ENCODE data around the gene LRRC38.
"Not testable (repeated sequence)": the region's sequence is repeated elsewhere in the genome, so short reads cannot be mapped to it uniquely, and the experiment has no call there.

Gene LRRC38

DNA sequence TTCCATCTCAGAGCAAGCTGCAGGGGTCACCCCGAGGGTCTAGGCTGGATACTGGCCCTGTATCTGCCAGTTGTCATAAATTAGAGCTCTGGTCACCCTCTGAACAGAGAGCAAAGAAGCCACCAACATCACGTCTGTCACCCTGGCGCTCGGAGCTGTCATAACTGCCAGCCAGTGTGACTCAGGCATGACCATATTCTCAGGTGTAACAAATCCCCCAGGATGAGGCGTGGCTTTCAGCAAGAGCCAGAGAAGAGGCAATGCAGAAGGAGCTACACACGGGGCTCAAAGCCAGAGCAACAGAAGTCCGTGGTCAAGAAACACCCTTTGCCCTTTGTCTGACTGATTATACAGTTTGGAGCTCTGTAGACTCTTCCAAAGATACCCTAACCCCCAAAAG, 63.6 kb downstream of the LRRC38 start:
- TF ChIP-seq, protein P1, sequence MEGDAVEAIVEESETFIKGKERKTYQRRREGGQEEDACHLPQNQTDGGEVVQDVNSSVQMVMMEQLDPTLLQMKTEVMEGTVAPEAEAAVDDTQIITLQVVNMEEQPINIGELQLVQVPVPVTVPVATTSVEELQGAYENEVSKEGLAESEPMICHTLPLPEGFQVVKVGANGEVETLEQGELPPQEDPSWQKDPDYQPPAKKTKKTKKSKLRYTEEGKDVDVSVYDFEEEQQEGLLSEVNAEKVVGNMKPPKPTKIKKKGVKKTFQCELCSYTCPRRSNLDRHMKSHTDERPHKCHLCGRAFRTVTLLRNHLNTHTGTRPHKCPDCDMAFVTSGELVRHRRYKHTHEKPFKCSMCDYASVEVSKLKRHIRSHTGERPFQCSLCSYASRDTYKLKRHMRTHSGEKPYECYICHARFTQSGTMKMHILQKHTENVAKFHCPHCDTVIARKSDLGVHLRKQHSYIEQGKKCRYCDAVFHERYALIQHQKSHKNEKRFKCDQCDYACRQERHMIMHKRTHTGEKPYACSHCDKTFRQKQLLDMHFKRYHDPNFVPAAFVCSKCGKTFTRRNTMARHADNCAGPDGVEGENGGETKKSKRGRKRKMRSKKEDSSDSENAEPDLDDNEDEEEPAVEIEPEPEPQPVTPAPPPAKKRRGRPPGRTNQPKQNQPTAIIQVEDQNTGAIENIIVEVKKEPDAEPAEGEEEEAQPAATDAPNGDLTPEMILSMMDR (IDR thresholded peaks at IDR 0.05; ENCODE audit: low read depth, low read length): no peak
- Histone ChIP-seq H3K9me3 (no peaks in the 10 kb centered on the region), H3K4me3 (ENCODE audit: low read depth, low read length) (no peak overlapping the region), H3K4me1 (no peaks in the 10 kb centered on the region), H3K36me3 (no peaks in the 10 kb centered on the region), H3K27me3 (no peaks in the 10 kb centered on the region)
- no peak for DNase-seq

DNA sequence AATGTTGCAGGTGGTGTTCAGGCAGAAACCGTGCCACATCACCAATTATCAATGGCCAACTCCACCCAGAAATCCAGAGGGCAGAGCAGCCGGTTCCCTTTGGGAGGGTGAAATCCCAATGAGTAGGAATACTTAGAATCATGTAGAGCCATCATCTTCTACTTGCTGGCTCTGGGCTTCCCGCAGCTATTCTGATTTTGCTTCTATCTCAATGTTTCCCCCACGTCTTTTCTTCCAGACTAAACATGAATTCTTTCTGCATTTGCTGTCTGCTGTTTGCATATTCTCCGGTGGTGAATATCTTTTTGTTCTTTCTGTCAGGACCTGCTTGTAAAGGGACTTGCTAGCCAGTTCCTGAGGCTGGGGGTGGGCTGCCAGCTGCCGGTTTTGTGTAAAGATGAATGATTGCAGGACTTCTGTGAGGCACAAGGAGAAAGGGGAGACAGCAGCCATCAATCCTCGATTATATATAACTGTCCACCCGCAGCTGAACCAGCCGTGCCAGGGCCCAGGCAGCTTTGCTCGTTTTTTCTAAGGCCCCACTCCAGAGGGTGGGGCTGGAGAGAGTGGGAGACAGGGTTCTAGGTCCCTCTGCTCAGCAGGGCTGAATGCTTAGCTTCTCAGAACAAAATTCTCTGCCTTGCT, 70.3 kb downstream of the LRRC38 start:
- Histone ChIP-seq H3K27me3 (no peaks in the 10 kb centered on the region), H3K9me3 (no peaks in the 10 kb centered on the region), H3K4me1 (no peaks in the 10 kb centered on the region), H3K4me3 (ENCODE audit: low read depth, low read length) (no peak overlapping the region), H3K36me3 (no peaks in the 10 kb centered on the region)
- TF ChIP-seq, protein P1 (IDR thresholded peaks at IDR 0.05; ENCODE audit: low read depth, low read length): no peak
- no peak for DNase-seq

DNA sequence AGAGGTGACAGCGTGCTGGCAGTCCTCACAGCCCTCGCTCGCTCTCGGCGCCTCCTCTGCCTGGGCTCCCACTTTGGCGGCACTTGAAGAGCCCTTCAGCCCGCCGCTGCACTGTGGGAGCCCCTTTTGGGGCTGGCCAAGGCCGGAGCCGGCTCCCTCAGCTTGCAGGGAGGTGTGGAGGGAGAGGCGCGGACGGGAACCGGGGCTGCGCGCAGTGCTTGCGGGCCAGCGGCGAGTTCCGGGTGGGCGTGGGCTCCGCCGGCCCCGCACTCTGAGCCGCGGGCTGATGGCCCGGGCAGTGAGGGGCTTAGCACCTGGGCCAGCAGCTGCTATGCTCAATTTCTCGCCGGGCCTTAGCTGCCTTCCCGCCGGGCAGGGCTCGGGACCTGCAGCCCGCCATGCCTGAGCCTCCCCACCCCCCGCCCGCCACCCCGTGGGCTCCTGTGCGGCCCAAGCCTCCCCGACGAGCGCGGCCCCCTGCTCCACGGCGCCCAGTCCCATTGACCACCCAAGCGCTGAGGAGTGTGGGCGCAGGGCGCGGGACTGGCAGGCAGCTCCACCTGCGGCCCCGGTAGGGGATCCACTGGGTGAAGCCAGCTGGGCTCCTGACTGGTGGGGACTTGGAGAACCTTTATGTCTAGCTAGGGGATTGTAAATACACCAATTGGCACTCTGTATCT, 74.6 kb downstream of the LRRC38 start:
- not testable (repeated sequence) for DNase-seq

DNA sequence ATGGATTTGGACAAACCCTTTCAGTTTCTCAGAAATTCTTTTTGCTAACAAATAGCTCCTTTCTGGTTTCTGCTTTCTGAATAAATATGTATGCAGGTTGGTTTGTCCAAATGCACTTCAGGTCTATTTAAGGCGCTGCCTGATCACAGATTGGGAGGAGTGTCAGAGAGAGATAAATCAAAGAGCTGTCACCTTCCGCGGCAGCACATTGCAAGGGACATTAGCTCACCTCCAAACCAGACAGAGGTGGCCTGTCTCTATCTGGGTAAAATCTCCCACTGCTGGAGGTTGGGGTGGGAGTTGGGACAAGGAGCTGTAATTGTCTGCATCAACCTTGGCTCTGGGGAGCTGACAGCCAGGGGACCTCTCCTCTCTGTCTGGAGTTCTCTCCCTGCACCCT, 78.3 kb downstream of the LRRC38 start:
- no peak for DNase-seq
- no peaks in the 10 kb centered on the region for H3K27me3 ChIP-seq
- TF ChIP-seq, protein P1 (IDR thresholded peaks at IDR 0.05; ENCODE audit: low read depth, low read length): no peak
- H3K4me3 ChIP-seq (ENCODE audit: low read depth, low read length): no peak overlapping the region
- H3K4me1 ChIP-seq: no peaks in the 10 kb centered on the region
- no peaks in the 10 kb centered on the region for H3K9me3 ChIP-seq
- no peaks in the 10 kb centered on the region for H3K36me3 ChIP-seq

More for the DNA sequence above, 74.6 kb downstream of the LRRC38 start:
- H3K4me3 ChIP-seq (ENCODE audit: low read depth, low read length); H3K36me3 ChIP-seq; H3K27me3 ChIP-seq; H3K9me3 ChIP-seq; H3K4me1 ChIP-seq: not testable (repeated sequence)

DNA sequence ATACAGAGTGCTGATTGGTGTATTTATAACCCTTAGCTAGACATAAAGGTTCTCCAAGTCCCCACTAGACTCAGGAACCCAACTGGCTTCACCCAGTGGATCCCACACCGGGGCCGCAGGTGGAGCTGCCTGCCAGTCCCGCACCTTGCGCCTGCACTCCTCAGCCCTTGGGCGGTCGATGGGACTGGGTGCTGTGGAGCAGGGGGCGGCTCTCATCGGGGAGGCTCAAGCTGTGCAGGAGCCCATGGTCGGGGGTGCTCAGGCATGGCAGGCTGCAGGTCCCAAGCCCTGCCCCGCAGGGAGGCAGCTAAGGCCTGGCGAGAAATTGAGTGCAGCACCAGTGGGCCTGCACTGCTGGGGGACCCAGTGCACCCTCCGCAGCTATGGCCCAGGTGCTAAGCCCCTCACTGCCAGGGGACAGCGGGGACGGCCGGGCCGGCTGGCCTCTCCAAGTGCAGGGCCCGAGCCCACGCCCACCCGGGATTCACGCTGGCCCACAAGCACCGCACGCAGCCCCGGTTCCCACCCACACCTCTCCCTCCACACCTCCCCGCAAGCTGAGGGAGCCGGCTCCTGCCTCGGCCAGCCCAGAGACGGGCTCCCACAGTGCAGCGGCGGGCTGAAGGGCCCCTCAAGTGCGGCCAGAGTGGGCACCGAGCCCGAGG, 80.0 kb downstream of the LRRC38 start:
- H3K27me3 ChIP-seq; H3K36me3 ChIP-seq; H3K4me1 ChIP-seq; H3K9me3 ChIP-seq; DNase-seq; H3K4me3 ChIP-seq (ENCODE audit: low read depth, low read length): not testable (repeated sequence)

DNA sequence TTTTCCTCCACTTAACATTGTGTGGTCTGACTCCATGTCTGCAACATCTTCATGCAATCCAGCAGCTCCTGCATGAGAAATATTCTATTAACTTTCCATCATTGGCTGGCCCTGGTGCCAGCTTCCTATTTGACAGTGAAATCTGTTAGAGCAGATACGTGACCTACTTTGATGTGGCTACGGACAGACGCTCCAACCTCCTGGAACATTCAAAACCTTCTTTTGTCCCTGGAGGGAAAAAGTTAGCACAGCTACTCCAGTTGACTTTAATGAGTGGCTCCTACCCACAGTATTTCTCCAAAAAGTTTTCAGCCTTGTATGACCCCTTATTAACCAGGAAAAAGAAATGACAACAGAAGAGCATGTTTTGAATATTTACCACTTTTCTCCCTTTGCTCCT, 81.6 kb downstream of the LRRC38 start:
- H3K27me3 ChIP-seq: no peaks in the 10 kb centered on the region
- H3K9me3 ChIP-seq: no peaks in the 10 kb centered on the region
- H3K4me3 ChIP-seq (ENCODE audit: low read depth, low read length): no peak overlapping the region
- no peak for DNase-seq
- H3K4me1 ChIP-seq: no peaks in the 10 kb centered on the region
- no peaks in the 10 kb centered on the region for H3K36me3 ChIP-seq
- TF ChIP-seq, protein P1 (IDR thresholded peaks at IDR 0.05; ENCODE audit: low read depth, low read length): no peak

DNA sequence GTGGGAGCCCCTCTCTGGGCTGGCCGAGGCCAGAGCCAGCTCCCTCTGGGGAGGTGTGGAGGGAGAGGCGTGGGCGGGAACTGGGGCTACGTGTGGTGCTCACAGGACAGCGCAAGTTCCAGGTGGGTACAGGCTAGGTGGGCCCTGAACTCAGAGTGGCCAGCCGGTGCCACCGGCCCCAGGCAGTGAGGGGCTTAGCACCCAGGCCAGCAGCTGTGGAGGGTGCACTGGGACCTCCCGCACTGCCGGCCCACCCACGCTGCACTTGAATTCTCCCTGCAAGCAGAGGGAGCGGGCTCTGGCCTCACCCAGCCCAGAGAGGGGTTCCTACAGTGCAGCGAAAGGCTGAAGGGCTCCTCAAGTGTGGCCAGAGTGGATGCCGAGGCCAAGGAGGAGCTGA, 83.3 kb downstream of the LRRC38 start:
- Histone ChIP-seq H3K4me3 (ENCODE audit: low read depth, low read length) (no peak overlapping the region), H3K27me3 (no peaks in the 10 kb centered on the region), H3K36me3 (no peaks in the 10 kb centered on the region), H3K4me1 (no peaks in the 10 kb centered on the region), H3K9me3 (no peaks in the 10 kb centered on the region)
- no peak for DNase-seq
- TF ChIP-seq, protein P1 (IDR thresholded peaks at IDR 0.05; ENCODE audit: low read depth, low read length): no peak

All from BE2C (cell line).